Osteocyte (in vitro differentiated cells): Measurements from ENCODE around the gene IGFBP6. TPM values are rescaled to one million over a fixed set of nuclear protein-coding genes. Genes with fewer than 3 reads are reported as not detected.

Experiments
- DNase-seq: peaks from one replicate; pipeline ENCODE4 v3.0.0; 2021; ENCODE audit warnings: mixed read lengths; ENCODE audit not compliant: unreplicated experiment; ENCODE audit errors: extremely low spot score
- H3K27ac Mint-ChIP-seq: one replicate; pipeline ENCODE4 v1.8.0; 2021; ENCODE audit warnings: mild to moderate bottlenecking, mixed read lengths; ENCODE audit not compliant: unreplicated experiment
- H3K27me3 Mint-ChIP-seq: one replicate; pipeline ENCODE4 v1.8.0; 2021; ENCODE audit warnings: mixed read lengths; ENCODE audit not compliant: unreplicated experiment
- H3K36me3 Mint-ChIP-seq: one replicate; pipeline ENCODE4 v1.8.0; 2021; ENCODE audit warnings: mixed read lengths; ENCODE audit not compliant: unreplicated experiment
- H3K4me1 Mint-ChIP-seq: one replicate; pipeline ENCODE4 v1.8.0; 2021; ENCODE audit warnings: mixed read lengths; ENCODE audit not compliant: unreplicated experiment
- H3K4me3 Mint-ChIP-seq: one replicate; pipeline ENCODE4 v1.8.0; 2021; ENCODE audit warnings: mild to moderate bottlenecking, moderate library complexity, mixed read lengths; ENCODE audit not compliant: unreplicated experiment
- H3K9me3 Mint-ChIP-seq: one replicate; pipeline ENCODE4 v1.8.0; 2021; ENCODE audit warnings: mixed read lengths; ENCODE audit not compliant: unreplicated experiment
- total RNA-seq: library from RNA; stranded (reverse); gene quantifications from 2 replicates; pipeline ENCODE4 v1.2.1, GENCODE V29; 2021
- TF ChIP-seq, protein P1 (sequence below): fragments of 200-600 bp; sonication (generic); IDR thresholded peaks from 2 replicates; pipeline ENCODE4 v1.5.0; 2021; ENCODE audit warnings: antibody characterized with exemption, mild to moderate bottlenecking, moderate library complexity

The IGFBP6 gene
- total RNA-seq, 1 donor from 2014 or later = 18.8 TPM

DNA sequence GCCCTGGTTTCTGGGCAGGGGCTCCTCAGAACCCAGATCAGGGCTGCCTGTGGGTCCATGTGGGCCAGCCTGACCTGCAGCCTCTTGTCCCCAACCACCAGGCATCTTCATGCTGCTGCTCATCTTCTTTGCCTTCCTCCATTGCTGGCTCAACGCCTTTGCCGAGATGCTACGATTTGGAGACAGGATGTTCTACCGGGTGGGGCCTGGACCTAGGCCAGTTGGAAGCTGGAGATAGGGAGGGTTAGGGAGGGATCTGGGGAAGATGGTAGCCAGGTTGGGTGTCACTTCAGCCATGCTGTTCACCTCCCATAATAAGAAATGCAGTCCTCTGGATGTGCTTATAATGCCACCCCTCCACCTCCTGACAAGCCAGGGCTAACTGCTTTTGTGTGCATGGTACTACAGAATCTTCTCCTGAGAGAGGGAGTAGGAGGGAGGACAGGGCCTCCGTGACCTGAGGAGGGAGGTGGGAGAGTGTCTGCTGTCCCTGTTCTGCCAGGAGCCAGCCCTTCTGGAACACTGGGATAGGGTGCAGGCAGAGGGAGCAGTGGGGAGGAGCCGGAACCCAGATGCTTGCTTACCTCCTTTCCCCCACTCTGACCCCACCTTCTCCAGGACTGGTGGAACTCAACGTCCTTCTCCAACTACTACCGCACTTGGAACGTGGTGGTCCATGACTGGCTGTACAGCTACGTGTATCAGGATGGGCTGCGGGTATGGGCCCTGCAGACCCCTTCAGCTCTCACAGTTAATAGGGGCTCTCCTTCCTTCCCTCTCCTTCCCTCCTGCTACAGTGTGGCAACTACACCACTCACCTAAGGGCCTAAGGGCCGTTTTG lies 23.4 kb downstream of the IGFBP6 start:
- H3K4me1 Mint-ChIP-seq = peaks cover 10% of the 10 kb centered on the region
- TF ChIP-seq, protein P1, sequence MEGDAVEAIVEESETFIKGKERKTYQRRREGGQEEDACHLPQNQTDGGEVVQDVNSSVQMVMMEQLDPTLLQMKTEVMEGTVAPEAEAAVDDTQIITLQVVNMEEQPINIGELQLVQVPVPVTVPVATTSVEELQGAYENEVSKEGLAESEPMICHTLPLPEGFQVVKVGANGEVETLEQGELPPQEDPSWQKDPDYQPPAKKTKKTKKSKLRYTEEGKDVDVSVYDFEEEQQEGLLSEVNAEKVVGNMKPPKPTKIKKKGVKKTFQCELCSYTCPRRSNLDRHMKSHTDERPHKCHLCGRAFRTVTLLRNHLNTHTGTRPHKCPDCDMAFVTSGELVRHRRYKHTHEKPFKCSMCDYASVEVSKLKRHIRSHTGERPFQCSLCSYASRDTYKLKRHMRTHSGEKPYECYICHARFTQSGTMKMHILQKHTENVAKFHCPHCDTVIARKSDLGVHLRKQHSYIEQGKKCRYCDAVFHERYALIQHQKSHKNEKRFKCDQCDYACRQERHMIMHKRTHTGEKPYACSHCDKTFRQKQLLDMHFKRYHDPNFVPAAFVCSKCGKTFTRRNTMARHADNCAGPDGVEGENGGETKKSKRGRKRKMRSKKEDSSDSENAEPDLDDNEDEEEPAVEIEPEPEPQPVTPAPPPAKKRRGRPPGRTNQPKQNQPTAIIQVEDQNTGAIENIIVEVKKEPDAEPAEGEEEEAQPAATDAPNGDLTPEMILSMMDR = no peak
- no peak overlapping the region for H3K27ac Mint-ChIP-seq
- H3K27me3 Mint-ChIP-seq = no peaks in the 10 kb centered on the region
- H3K36me3 Mint-ChIP-seq = no peaks in the 10 kb centered on the region
- DNase-seq = peak; percentile 63
- no peak overlapping the region for H3K4me3 Mint-ChIP-seq
- no peaks in the 10 kb centered on the region for H3K9me3 Mint-ChIP-seq

DNA sequence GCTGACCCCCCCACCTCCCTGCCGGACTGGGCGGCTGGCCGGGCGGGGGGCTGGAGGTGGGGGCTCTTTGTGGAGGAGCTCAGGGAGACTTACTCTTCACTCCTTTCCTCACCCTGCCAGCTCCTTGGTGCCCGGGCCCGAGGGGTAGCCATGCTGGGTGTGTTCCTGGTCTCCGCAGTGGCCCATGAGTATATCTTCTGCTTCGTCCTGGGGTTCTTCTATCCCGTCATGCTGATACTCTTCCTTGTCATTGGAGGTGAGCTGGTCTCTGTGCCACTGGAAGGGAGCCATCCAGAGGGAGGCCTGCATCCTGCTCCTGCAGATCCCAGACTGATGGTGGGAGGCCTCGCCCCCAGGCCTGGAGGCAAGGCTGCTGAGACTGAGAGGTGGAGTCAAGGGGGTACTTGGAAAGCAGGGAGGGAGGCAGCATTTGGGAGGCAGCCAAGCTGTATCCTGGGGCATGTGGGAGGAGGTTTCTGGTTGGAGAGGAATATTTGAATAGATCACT lies 25.5 kb downstream of the IGFBP6 start:
- no peak overlapping the region for H3K27ac Mint-ChIP-seq
- H3K36me3 Mint-ChIP-seq = no peaks in the 10 kb centered on the region
- DNase-seq = peak; percentile 77
- H3K27me3 Mint-ChIP-seq = peaks cover 4% of the 10 kb centered on the region
- no peak overlapping the region for H3K4me3 Mint-ChIP-seq
- peaks cover 10% of the 10 kb centered on the region for H3K4me1 Mint-ChIP-seq
- H3K9me3 Mint-ChIP-seq = no peaks in the 10 kb centered on the region
- TF ChIP-seq, protein P1 = no peak

DNA sequence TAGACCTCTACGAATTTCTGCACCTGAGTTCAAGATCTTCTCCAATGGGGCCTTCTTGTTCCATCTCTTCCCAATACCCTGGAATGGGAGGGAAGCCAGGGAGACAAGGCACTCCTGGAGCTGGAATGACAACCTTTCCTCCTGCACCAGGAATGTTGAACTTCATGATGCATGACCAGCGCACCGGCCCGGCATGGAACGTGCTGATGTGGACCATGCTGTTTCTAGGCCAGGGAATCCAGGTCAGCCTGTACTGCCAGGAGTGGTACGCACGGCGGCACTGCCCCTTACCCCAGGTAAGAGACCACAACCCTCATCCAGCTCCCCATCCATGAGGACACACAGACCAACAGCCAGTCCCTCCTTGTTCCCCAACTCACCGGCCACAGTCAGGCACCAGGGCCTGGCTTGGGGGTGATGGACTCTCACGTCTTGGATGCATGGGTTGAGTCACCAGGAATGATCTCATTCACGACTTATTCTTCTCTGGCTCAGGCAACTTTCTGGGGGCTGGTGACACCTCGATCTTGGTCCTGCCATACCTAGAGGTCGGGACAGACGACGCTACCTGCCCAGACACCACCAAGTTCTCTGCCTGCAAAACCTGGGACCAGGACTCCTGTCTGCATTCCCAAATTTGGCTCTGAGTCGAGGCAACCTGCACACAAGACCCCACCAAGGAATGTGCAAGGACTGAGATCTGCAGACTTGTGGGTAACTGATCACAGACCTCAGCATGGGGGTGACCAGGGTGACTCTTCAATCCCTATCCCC lies 26.3 kb downstream of the IGFBP6 start:
- H3K4me3 Mint-ChIP-seq = no peak overlapping the region
- H3K27ac Mint-ChIP-seq = no peak overlapping the region
- no peaks in the 10 kb centered on the region for H3K36me3 Mint-ChIP-seq
- peak; percentile 68 for DNase-seq
- TF ChIP-seq, protein P1 = no peak
- peaks cover 4% of the 10 kb centered on the region for H3K27me3 Mint-ChIP-seq
- peaks cover 10% of the 10 kb centered on the region for H3K4me1 Mint-ChIP-seq
- no peaks in the 10 kb centered on the region for H3K9me3 Mint-ChIP-seq

DNA sequence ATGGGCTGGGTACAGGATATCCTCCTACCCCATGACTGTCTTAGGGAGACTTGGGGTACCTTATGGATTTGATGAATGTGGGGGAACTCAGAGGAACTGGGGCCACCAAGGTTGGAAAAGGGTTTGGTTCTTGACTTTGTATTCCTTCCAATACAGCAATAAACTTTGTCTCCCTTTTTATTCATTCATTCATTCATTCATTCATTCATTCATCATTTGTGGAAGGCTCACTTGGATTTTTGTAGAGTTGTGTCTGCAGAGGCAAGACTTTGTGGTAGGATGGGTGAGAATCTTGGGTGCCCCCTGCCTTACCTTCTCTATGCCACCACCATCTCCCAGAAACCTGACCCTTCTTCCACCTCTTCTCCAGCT lies 26.9 kb downstream of the IGFBP6 start:
- no peak overlapping the region for H3K4me3 Mint-ChIP-seq
- no peak overlapping the region for H3K27ac Mint-ChIP-seq
- H3K36me3 Mint-ChIP-seq = no peaks in the 10 kb centered on the region
- peaks cover 10% of the 10 kb centered on the region for H3K4me1 Mint-ChIP-seq
- DNase-seq = no peak
- peaks cover 8% of the 10 kb centered on the region for H3K27me3 Mint-ChIP-seq
- no peaks in the 10 kb centered on the region for H3K9me3 Mint-ChIP-seq
- TF ChIP-seq, protein P1 = no peak

DNA sequence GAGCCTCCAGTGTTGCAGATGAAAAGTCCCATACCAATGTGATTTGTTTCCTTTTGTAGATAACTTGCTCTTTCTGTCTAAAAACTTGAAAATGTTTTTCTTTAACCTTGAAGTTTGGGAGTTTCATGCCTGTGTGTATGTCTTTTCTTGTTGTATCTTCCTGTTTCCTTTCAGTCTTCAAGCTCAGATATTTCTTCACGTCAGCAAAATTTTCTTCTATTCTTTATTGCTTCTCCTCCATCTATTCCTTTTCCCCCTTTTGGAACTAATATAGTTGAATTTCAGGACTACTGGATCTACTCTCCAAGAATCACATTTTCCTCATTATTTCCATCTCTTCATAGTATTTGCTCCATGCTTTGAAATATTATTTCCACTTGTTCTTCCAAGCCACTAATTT lies 29.7 kb downstream of the IGFBP6 start:
- TF ChIP-seq, protein P1 = no peak
- DNase-seq = no peak
- Mint-ChIP-seq H3K4me3 (no peak overlapping the region), H3K27ac (no peak overlapping the region), H3K27me3 (peaks cover 10% of the 10 kb centered on the region), H3K4me1 (peaks cover 10% of the 10 kb centered on the region), H3K36me3 (no peaks in the 10 kb centered on the region), H3K9me3 (no peaks in the 10 kb centered on the region)
